HG02678 (cell line): ENCODE results near the gene ZG16B.
A peak's percentile ranks its signal among the peaks of the same experiment; 100 is the strongest.

Experiments
- ATAC-seq: cut with Tn5 transposase; IDR thresholded peaks from one replicate; pipeline ENCODE4 v1.9.1; 2021; ENCODE audit warnings: mild to moderate bottlenecking, moderate library complexity; ENCODE audit not compliant: unreplicated experiment

The ZG16B gene

DNA sequence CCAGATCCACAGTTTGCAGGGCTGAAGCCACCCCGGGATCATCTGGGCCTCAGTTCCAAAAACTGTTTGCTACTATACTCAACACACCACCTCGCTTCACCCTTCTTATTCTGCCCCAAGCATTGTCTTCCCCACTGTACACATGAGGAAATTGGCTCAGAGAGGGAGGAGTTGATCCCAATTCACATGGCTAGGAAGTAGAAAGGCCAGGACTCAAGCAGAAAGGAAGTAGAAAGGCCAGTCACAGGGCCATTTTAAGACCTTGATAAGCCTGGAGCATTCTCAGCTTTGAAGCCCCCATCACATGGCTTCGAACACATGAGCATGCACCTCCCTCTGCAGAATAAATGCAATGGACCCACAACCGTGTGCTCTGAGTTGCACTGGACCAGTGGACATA is 35.5 kb downstream of the ZG16B start:
- ATAC-seq: no peak

DNA sequence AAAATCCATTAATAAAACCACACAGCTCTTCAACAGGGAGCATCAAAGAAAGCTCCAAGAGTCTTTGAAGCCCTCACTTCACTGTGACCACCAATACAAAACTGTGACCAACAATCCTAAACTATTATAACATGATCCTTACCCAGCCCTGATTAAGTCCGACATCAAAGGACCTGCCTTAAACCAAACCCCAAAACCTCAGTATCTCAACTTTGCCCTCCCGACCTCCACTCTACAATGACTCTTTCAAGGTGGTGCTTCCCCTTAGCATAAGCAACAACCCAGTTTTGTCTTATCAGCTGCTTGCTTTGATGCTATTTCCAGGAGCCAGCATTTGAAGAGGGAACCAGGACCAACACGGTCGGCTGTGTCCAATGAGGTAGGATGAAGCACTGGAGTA is 36.3 kb downstream of the ZG16B start:
- no peak for ATAC-seq

DNA sequence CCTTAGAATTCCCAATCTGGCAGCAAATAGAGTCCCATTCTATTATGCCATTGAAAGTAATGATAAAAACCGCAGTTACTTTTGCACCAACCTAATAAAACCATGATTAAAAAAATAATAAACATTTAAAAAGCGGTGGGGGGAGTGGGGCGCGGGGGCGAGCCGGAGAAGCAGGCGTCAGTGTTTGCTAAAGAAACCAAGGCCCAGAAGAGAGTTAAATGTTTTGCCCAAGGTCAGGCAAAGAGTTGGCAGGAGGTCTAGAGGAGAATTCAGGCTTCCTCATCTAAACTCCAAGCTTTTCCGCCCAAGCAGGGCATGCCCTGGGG is 37.5 kb downstream of the ZG16B start:
- ATAC-seq: no peak

DNA sequence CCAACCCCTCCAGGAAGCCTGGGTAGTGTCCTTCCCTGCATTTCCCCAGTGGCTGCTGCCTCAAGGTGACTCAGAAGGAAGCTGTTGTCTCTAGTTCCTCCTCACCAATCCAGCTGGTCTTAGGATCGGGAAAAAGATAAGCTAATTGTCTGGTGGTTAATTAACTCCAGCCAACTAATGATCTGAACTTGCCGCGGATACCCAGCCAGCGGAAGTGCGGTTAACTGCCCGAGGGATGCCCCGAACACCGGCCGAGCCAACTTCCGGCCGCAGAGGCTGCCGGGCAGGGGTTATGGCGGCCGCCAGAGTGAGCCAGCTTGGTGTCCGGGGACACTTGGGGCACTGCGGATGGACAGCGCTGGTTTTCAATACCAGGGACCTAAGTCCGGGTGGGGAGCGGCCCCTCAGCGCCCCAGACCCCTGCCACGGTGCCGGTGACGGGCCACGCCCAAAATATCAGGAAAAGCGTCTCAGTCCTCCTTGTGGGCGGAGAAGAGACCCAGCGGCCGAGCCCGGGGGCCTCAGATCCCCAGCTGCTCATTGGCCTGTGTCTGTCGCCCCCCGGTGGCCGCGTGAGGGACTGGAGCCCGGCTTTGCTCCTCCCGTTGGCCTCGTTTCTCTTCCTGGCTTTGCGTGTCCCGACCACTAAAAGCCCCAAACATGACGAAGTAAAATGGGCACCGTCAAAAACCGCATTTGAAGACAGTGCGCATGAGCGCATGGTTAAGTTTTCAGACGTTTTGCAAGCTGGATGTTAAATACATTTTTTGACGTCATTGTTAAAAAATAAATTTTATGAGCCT is 38.1 kb downstream of the ZG16B start:
- ATAC-seq: peak; percentile 89

DNA sequence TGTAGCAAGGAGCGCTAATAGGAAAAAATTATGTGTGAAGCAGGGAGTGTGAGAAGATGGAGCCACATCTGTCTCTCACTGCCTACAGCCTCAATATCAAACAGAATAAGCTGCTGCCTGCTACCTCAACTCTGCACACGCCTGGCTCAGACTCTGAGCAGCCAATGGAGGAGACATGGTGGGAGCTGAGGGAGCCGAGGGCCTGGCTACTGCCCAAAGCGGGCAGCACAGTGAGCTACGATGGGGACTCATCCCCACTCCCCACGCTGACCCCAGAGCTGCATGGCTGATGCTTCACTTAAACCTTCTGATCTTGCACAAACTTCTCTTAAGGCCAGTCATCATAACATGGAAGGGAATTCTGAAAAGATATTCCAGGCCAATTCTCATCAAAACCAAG is 41.8 kb downstream of the ZG16B start:
- no peak for ATAC-seq

DNA sequence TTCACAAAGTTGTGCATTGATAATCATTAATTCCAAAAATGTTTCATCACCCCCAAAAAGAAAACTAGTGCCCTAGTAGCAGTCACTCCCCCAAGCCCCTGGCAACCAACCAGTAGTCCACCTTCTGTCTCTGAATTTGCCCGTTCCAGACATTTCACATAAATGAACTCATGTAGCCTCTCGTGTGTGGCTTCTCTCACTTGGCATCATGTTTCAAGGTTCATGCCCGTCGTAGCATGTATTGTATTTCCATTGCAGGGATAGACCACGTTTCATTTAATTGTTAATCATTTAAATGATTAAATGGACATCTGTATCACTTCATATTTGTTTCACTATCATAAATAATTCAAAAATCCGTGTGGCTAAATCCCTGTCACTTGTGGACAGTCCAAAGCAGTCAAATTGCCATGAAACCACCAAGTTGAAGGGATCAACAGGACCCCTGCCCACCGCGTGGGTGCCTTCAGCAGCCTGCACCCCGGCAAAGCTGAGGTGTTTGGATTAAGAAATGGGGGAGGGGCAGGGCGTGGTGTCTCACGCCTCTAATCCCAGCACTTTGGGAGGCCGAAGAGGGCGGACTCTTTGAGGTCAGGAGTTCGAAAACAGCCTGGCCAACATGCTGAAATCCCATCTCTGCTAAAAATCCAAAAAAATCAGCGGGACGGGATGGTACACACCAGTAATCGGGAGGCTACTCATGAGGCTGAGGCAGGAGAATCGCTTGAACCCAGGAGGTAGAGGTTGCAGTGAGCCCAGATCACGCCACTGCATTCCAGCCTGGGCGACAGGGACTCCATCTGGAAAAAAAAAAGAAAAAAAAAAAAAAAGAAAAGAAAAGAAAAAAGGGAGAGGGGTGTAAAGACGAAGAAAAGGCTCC is 44.2 kb downstream of the ZG16B start:
- ATAC-seq: no peak

DNA sequence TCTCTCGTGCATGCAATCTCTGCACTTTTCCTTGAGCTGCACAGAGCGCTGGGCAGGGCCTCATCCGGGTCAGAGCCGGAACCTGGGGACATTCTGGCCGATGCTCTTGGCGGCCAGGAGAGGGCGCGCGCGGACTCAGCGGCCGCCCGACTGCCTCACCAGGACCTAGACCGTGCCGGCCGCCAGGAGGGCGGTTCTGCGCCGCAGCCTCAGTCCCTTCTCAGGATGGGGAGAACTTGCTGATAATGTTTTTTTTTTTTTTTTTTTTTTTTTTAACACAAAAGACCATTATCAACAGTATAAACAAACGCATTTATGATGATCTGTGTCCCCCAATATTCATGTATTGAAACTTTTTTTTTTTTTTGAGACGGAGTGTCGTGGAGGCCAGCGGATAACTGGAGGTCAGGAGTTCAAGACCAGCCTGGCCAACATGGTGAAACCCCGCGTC is 44.8 kb downstream of the ZG16B start:
- ATAC-seq: peak; percentile 68

DNA sequence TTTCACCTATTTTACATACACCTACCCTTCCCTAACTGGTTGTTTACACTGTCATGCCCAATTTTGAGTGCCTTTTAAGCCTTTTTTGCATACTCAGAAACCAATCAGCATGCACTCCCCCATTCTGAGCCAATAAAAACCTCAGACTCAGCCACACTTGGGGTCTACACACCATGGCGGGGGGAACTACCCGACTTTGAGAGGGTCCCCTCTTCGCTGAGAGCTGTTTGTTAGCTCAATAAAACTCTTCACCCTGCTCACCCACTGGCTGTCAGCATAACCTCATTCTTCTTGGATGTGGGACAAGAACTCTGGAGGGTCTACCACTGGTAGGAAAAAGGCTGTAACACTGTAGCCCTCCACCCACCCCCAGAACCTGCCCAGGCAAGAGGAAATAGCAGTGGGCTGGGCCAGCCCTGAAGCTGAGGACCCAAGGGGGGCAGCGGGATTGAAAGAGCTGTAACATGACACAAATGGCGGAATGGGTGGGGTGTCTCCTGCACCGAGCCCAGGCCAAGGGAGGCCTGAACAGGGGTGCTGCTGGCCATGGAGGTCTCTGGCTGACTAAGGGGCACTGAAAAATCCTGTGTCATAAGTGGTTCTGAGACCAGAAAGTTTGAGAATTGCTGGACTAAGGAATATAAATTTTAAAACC is 49.9 kb downstream of the ZG16B start:
- ATAC-seq: no peak
